GM21381 (cell line): ENCODE data around the gene LRIG1.

ENCODE experiments used
- ATAC-seq: cut with Tn5 transposase; IDR thresholded peaks from one replicate; pipeline ENCODE4 v1.9.1; 2021; ENCODE audit warnings: mild to moderate bottlenecking, moderate library complexity; ENCODE audit not compliant: unreplicated experiment

The LRIG1 gene

DNA sequence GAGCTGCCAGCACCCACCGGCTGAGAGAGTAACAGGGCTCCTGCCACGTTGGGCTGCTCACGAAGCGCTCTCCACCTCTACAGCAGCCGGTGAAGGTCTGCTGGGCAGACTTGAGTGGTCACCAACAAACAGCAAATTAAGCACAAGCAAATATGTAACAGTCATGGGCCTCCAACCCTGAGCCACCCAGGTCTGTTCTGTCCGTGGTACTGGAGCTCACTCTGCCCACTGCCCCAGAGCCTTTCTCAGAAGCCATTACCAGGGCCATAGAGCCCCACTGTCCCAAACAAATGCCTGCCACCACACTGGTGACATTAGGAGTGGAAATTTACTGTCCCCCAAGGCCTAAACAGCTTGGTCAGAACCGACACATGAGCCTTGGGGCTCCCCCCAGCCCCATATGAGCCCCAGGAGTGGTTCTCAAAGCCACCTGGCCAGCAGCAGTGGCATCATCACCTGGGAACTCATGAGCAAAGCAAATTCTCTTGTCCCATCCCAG is 56.6 kb downstream of the LRIG1 start:
- ATAC-seq, result no peak

GRCh38 chr3:66443118-66443803 is 57.6 kb downstream of the LRIG1 start:
- no peak for ATAC-seq

DNA sequence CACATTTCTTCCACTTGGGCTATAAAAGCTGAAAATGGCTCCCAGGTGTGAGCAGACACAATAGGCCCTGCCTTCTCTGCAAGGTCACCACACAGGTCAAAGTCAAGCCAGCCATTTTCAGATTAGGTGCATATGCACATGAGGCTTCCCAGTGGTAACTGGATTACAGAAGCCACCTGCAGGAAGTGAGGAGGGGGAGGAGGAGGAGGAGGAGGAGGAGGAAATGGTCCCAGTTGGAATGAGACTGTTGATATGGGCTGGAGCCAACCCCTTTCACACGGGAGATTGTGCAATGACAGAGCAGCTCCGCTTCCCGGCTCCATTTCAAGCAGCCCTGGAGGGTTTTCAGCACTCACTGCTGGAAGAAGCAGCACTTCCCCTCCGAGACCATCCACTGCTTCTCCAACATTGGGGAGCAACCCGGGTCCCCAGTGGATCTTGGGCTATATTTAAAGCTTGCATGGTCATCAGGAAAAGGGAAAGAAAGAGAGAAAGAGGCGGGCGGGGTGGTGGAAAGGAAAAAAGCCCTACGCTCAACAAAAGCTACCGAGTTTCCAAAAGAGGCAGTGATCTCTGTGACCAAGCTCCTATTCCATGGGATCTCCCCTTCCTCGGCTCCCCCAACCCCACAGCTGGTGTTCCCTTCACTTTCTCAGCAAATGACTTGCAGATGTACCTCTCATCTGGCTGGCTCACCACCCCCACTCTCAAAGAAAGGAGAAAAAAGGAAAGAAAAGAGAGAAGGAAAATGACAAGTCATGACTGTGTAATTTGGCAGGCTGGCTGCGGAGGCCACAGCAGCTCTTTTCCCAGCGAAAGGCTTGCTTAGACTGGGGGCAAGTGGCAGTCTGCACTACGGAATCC is 58.3 kb downstream of the LRIG1 start:
- no peak for ATAC-seq

- no peak for ATAC-seq
Measured at GRCh38 chr3:66441692-66442091, 59.1 kb downstream of the LRIG1 start.

DNA sequence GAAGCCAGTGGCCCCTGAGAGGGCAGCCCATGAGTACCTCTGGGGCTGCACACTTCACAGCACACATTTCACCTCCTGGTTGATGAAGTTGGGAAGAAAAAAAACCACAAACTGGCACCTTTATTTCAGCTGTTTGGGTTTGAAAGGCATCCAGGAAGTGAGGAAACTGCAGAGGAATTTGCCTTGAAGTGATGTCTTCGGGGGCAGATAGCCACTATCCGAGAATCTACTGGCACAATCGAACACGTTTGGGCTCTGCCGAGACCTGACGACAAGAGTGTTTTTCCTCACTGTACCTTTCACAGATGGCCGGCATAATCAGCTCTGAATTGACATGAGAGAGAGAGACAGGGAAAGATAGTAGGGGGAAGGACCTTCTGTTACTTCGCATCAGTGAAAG is 59.7 kb downstream of the LRIG1 start:
- ATAC-seq, result no peak

DNA sequence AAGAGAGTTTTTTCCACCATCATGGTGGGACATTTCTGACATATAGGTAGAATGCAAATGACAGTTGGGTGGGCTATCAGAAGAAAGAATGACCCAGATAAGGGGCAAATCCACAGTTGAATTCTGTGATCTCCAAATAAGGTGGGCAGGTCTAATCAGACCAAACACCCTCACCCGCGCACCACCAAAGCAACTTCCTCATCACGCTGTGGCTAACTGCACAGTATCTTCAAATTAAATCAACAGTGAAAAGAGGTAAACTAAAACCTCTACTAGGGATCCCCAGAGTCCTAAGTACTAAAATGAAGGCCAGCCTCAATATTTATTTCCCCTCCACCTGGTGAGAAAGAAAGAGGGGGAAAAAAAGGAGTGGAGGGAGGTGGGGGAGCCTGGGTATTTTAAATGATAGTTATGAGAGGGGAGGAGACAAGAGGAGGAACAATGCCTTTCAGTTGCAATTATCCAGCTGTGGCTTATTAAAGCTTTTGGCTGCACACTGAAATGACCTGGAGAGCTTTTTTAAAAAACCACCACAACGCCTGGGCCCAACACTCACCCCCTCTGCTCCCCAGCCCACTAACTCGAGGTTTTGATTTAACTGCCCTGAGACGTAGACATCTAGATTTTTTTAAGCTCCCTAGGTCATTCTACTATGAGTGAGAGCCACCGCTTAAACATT is 61.0 kb downstream of the LRIG1 start:
- no peak for ATAC-seq

DNA sequence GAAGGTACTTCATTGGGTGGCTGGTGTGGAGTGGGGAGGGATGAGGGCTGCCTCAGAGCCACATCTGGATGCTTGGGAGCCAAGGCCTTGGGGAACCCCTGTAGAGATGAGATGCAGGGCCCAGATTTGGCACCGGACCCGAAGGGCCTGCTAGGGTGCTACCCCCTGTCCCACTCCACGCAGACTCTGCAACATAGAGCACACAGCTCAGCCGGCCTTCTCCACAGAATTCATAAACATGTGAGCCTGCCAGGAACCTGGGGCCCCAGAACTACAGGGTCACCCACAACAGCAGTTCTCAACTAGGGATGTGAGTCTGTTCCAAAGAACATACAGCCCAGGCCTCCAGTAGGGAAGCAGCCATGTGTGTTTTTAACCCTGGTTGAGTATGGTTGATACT is 62.8 kb downstream of the LRIG1 start:
- no peak for ATAC-seq

DNA sequence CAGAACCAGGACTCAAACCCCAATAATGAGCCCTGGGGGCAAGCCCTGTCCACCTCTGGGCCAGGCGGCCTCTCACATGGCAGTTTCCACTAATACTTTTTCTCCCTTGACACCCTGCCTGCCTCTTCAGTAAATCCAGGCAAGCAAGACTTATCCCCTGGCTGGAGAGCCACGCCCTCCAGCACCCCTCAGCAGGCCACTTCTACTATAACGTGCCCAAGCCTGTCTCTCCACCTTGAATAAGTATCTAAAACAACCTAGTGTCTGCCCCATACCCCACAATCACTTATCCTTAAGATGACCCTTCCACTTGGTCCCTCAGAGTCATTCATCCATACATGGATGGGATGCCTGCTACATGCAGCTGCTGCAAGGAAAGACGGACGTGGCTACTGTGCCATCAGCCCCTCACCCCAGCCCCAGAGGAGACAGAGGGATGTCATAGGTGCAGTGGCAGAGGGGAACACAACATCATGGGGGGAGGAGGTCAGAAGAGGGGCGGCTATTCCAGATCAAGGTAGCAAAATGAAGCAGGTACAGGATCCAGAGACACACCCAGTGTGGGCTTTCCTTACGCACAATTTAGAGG is 63.4 kb downstream of the LRIG1 start:
- no peak for ATAC-seq

DNA sequence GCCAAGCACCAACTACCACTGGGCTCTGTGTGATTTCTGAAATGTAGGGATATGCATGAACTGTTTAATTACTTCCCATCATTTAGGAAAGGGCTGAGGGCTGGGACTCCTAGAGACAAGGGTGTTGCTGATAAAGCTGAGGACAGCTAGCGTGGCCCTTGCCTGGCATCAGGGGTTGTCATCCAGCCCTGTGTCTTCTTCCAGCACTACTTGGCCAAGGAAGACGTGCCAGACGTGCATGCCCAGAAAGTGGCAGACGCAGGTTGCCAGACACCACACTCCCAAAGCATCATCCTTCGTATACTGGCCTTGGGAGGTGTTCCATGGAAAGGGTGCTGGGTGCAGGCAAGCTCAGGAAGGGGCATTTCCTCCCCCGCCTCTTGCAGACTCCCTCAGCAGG is 64.8 kb downstream of the LRIG1 start:
- no peak for ATAC-seq

- no peak for ATAC-seq
Measured at GRCh38 chr3:66434726-66435125, 66.1 kb downstream of the LRIG1 start.

DNA sequence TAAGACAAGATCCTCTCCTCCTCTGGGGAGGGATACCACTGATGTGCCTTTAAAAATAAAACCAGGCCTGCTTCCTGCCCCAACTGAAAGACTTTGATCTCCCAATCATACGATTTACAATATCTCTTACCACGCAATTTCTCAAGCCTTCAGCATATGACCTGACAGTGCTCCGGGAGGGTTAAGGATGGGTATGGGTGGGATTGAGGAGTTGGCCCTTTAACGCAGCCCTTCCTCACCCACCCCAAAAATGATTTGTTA is 67.4 kb downstream of the LRIG1 start:
- no peak for ATAC-seq

- no peak for ATAC-seq
Measured at GRCh38 chr3:66432767-66433521, 67.9 kb downstream of the LRIG1 start.

DNA sequence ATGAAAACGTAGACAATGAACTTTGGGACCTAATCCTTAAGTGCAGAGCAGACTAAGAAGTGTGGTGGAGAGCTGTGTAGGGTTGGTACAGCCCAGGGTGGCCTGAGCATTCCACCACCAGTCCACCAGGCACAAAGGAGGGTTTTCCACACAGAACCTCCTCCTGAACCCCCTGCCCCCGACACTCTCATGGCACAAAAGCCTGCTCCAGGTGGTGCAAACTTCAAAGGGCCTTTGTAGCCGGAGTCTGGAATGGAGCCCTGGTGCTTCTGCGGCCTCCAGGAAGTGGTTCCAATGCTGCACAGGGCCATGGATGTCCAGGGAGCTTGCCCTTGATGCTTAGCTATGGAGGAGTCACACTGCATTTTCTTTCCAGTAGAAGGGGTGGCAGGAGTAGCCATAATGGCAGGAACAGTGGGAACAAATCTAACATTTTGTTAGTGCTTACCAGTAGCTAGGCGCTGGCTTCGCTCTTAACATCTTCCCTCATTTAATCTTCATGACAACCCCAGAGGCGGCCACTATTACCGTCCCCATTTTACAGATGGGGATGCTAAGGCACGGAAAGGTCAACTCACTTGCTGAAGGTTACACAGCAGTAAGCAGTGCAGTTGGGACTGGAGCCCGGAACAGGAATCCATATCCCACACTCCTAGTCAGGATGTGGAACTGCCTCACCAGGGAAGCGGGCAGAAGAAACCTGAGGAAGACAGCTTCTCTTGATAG is 68.6 kb downstream of the LRIG1 start:
- ATAC-seq, result no peak

DNA sequence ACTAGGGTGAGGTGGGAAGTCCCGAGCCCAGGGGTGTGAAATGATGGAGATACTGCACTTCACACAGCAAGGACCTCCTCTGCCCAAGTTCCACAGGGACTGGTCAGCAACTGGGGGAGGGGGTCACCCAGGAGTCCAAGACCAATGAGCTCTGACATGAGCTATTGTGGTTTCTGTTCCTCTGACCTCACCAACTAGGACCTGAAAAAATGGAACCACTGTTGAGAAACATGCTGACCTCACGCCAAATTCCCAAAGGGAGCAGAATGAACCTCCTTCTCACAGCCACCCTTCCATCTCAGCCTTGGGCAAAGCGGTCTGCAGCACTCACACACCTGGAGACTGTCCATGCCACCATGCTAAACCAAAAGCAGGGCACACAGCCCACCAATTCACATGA is 69.3 kb downstream of the LRIG1 start:
- ATAC-seq, result no peak

DNA sequence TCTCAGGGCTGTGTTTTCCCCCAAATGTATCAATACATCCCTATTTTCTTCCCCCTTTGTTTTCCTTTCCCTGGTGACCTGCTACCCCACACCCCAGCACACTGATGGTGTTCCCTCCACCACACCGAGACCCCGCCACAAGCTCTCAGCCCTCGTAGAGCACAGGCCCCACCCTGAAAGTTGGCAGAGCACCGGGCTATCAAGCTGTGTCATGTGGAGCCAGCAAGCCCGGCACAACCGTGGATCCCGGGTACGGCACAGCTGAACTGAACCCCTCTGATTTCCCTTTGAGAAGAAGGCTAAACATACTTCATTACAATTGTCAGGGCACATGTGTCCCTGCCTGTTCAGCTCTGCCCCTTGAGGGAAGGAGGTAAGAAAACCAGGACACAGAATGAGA is 69.9 kb downstream of the LRIG1 start:
- ATAC-seq, result no peak

DNA sequence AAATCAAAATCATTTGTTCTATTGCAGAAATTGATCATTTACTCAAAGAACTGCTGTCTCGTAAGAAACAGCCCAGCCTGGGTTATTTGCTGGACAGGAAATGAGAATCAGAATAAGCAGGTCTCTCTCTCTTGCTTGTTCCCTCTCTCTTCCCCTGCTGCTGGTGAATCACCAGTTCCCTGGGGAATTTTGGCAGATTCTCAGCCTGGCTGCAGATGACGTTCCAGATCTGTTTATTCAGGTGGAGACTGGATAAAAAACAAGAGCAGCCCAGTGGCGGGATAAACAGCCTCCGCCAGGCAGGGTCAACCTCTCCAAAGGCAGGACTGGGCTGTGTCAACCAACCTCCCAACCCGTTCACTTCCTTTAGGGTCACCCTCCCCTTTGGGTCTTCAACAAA is 72.1 kb downstream of the LRIG1 start:
- ATAC-seq, result no peak

- no peak for ATAC-seq
Measured at GRCh38 chr3:66427951-66428474, 72.8 kb downstream of the LRIG1 start.

GRCh38 chr3:66427352-66427751 is 73.5 kb downstream of the LRIG1 start:
- ATAC-seq, result no peak

DNA sequence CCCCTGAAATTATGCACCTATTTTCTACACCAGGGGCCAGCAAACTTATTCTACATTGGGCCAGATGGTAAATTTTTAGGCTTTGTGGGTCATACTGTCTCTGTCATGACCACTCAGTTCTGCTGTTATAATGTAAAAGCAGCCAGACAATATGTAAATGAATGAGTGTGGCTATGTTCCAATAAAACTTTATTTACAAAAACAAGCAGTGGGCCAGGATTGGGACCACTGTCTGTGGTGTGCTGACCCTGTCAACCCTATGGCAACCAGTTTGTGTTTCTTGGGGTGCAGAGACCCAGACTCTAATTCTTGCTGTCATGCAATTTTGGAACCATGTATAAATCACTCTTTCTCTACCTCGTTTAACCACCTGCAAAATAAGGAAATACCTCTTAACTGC is 74.7 kb downstream of the LRIG1 start:
- ATAC-seq, result no peak

DNA sequence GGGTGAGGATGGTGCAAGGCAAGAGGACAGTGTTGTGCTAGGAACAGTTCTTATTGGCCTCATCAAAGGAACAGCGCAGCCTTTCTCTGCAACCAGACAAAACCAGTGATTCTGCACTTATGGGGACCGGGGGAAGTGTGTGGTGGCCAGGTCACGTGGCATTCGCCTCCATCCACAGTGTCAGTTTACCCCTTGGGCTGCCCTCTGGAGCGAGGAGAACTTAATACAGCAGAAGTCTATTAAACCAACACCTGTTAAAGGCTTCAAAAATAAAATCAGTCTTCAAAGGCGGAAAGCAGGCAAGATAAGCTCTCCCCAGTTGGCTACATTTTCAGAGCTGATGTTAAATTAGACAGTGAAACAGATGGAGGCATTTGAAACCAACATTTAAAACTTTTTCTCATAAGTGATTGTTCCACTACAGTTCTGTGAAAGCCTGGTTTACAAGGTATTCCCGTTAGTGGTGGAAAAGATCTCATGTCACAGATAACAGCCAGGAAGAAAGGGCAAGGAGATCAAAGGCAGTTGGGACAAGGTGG is 75.2 kb downstream of the LRIG1 start:
- no peak for ATAC-seq
